ENCODE measurements around the gene TMEM167B. TPM values are rescaled to one million over a fixed set of nuclear protein-coding genes. Genes with fewer than 3 reads are reported as not detected.

TMEM167B gene
- 25.9 TPM for total RNA-seq

GRCh38 chr1:109090196-109091077 is at the start of gene TMEM167B:
Gene TMEM167B (plus strand): TSS chr1:109090764. CDS start chr1:109090873, 109 bp downstream.

GRCh38 chr1:109041621-109042468 is 48.7 kb upstream of the TMEM167B start, which contains the start of gene WDR47:
Gene WDR47 (minus strand): TSS chr1:109042102. CDS start chr1:109023512, 18,590 bp downstream.

GRCh38 chr1:109075531-109076490 is 14.8 kb upstream of the TMEM167B start, which contains the start of gene TAF13:
Gene TAF13 (minus strand): TSS chr1:109076003. CDS start chr1:109075947, 56 bp downstream.

GRCh38 chr1:109113590-109114341 is 23.2 kb downstream of the TMEM167B start, which contains the start of gene ELAPOR1:
Gene ELAPOR1 (plus strand): TSS chr1:109114115. CDS start chr1:109114184, 69 bp downstream.

Small RNA genes lying within 50 kb of the gene (small RNA-seq; reads per million reads assigned to genes)
- not detected for gene AL356488.2 (ENCODE audit: low replicate concordance)

Other genes with a start within 250 kb of the TMEM167B start
- gene AKNAD1, start 233.7 kb upstream of the TMEM167B start, total RNA-seq = not detected
- 15.7 TPM for gene GPSM2, start 213.8 kb upstream of the TMEM167B start, total RNA-seq
- 22.0 TPM for gene CLCC1, start 127.3 kb upstream of the TMEM167B start, total RNA-seq
- gene WDR47, start 48.7 kb upstream of the TMEM167B start, total RNA-seq = 22.0 TPM
- gene TAF13, start 14.8 kb upstream of the TMEM167B start, total RNA-seq = 23.8 TPM
- gene ELAPOR1, start 23.4 kb downstream of the TMEM167B start, total RNA-seq = 2.1 TPM
- gene SARS1, start 123.2 kb downstream of the TMEM167B start, total RNA-seq = 84.2 TPM
- gene CELSR2, start 158.8 kb downstream of the TMEM167B start, total RNA-seq = 31.0 TPM
- gene PSRC1, start 192.4 kb downstream of the TMEM167B start, total RNA-seq = 8.1 TPM
- gene MYBPHL, start 216.2 kb downstream of the TMEM167B start, total RNA-seq = not detected

Data from metanephros (tissue), 2 donors.